ENCODE data around the gene PTPN21. TPM values are rescaled to one million over a fixed set of nuclear protein-coding genes. Genes with fewer than 3 reads are reported as not detected.

PTPN21 gene
- polyA plus RNA-seq, 2 of the 4 experiments (the other 2 are of a cell fraction) = 6.5 to 8.3 TPM

GRCh38 chr14:88504602-88505001 lies 50.2 kb downstream of the PTPN21 start:
- no peaks in the 10 kb centered on the region for H3K4me1 ChIP-seq
- no peak overlapping the region for H3K4me3 ChIP-seq
- H3K27ac ChIP-seq = no peak overlapping the region
- ATAC-seq = no peak
- TF ChIP-seq CHD4 (IDR thresholded peaks at IDR 0.05; ENCODE audit: borderline replicate concordance) = no peak
- no peak for TF ChIP-seq CEBPB (IDR thresholded peaks at IDR 0.05)
- TF ChIP-seq SMC3 (IDR thresholded peaks at IDR 0.05) = no peak
- TF ChIP-seq CTCF (IDR thresholded peaks at IDR 0.05) = no peak
- TF ChIP-seq KDM5A (IDR thresholded peaks at IDR 0.05) = no peak
- no peak for TF ChIP-seq CHD2 (IDR thresholded peaks at IDR 0.05; ENCODE audit: low read length, partially characterized antibody)
- TF ChIP-seq POLR2A (IDR thresholded peaks at IDR 0.05; ENCODE audit: low read length) = no peak
- no peak for TF ChIP-seq REST (IDR thresholded peaks at IDR 0.05)
- no peak for TF ChIP-seq HOXB5 (CRISPR knock-in tag; IDR thresholded peaks at IDR 0.05)
- TF ChIP-seq PBX3 (IDR thresholded peaks at IDR 0.05) = no peak
- no peak for DNase-seq (ENCODE audit: low read depth in 1 of 2, low spot score in 1 of 2)
- FAIRE-seq = no peak
- ChIA-PET CTCF (no interaction called here), POLR2A (no interaction called here)
- H3K4me2 ChIP-seq = no peak overlapping the region
- 87% methylated on average over 2 of the region's 2 CpGs for WGBS (ENCODE audit: missing lambda C conversion rate)
- H3K9me3 ChIP-seq = no peaks in the 10 kb centered on the region

- no peak overlapping the region for H3K27ac ChIP-seq
- ATAC-seq (no peak), FAIRE-seq (no peak), DNase-seq (ENCODE audit: low read depth in 1 of 2, low spot score in 1 of 2) (no peak)
- TF ChIP-seq SREBF2 (IDR thresholded peaks at IDR 0.05) = no peak
- TF ChIP-seq GATA3 (IDR thresholded peaks at IDR 0.05; ENCODE audit: borderline replicate concordance) = no peak
- TF ChIP-seq PHF8 (IDR thresholded peaks at IDR 0.05; ENCODE audit: borderline replicate concordance, low read depth) = no peak
- no peak for TF ChIP-seq E2F6 (IDR thresholded peaks at IDR 0.05; ENCODE audit: borderline replicate concordance, low read depth)
- TF ChIP-seq REST (IDR thresholded peaks at IDR 0.05) = no peak
- no peak for TF ChIP-seq CTCF (IDR thresholded peaks at IDR 0.05)
- POLR2A ChIA-PET = no interaction called here
- H3K9me3 ChIP-seq = no peaks in the 10 kb centered on the region
- WGBS (ENCODE audit: missing lambda C conversion rate) = 92% methylated on average over 2 of the region's 2 CpGs
- no peak overlapping the region for H3K4me2 ChIP-seq
- no peak overlapping the region for H3K4me3 ChIP-seq
- CTCF ChIA-PET = interaction anchor here (1.4 kb wide), 1 partner anchor 12 kb away, joined by 3 read pairs; no protein-coding TSS in a partner anchor
- H3K4me1 ChIP-seq = no peaks in the 10 kb centered on the region
Observed at GRCh38 chr14:88503754-88504406, 50.9 kb downstream of the PTPN21 start.
